Measurements from ENCODE around the gene NID1. TPM values are rescaled to one million over a fixed set of nuclear protein-coding genes. Genes with fewer than 3 reads are reported as not detected.

The NID1 gene
- total and polyA plus RNA-seq, 2 donors (not counting 3 experiments of a cell fraction or from before 2014, with no cell fraction given): 87.0 to 109 TPM

DNA sequence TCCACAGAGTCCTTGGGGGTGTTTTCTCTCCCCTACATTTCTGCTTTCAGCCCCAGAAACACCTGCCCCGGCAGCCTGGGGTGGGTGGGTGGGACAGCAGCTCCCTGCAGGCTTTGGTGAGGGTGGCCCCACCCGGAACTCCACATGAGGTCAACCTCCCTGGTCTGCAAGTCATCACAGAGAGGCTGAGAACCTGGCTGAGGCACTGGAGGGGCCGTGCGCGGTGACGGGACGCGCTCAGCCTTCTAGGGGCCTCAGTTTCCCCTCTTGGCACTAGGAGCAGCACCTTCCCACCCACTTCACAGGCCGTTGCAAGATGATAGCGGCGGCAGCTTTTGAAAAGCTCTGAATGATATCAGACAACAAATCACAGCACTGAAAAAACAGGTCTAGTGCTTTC lies 37.7 kb upstream of the NID1 start:
- Histone ChIP-seq H3K4me2 (ENCODE audit: insufficient read depth, low read length) (no peak overlapping the region), H2AFZ (ENCODE audit: low read depth, low read length) (no peak overlapping the region), H3K4me1 (ENCODE audit: control insufficient read depth, extremely low read depth, insufficient read depth, low read length) (no peaks in the 10 kb centered on the region), H3K27me3 (ENCODE audit: control insufficient read depth in 2 of 2, insufficient read depth in 2 of 2, low read length in 2 of 2) (no peaks in the 10 kb centered on the region), H3K4me3 (replicated peaks in 1 of 3; ENCODE audit: insufficient read depth in 1 of 3, low read depth in 1 of 3, low read length in 3 of 3) (no peak overlapping the region), H4K20me1 (replicated peaks; ENCODE audit: control insufficient read depth, extremely low read depth, insufficient read depth, low read length) (no peaks in the 10 kb centered on the region), H3K36me3 (ENCODE audit: control insufficient read depth in 2 of 2, extremely low read depth in 1 of 2, insufficient read depth in 2 of 2, low read length in 2 of 2) (no peaks in the 10 kb centered on the region), H3K9ac (replicated peaks; ENCODE audit: extremely low read depth, insufficient read depth, low read length) (no peak overlapping the region), H3K9me1 (replicated peaks; ENCODE audit: control insufficient read depth, extremely low read depth, insufficient read depth, low read length) (no peaks in the 10 kb centered on the region), H3K27ac (ENCODE audit: insufficient read depth, low read depth, low read length) (no peak overlapping the region), H3K9me3 (replicated peaks; ENCODE audit: control insufficient read depth, insufficient read depth, low read length) (no peaks in the 10 kb centered on the region), H3K79me2 (ENCODE audit: control insufficient read depth, insufficient read depth, low read length) (no peaks in the 10 kb centered on the region)
- TF ChIP-seq POLR2AphosphoS5 (IDR thresholded peaks at IDR 0.05; ENCODE audit: insufficient read depth, low read depth, low read length): no peak
- no peak for TF ChIP-seq JUN (IDR thresholded peaks at IDR 0.05; ENCODE audit: borderline replicate concordance, insufficient read depth, insufficient read length, low read depth)
- TF ChIP-seq POLR2A (IDR thresholded peaks at IDR 0.05; ENCODE audit: low read depth, low read length): no peak
- TF ChIP-seq, protein P1, sequence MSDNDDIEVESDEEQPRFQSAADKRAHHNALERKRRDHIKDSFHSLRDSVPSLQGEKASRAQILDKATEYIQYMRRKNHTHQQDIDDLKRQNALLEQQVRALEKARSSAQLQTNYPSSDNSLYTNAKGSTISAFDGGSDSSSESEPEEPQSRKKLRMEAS (IDR thresholded peaks at IDR 0.05; ENCODE audit: insufficient read depth, insufficient read length): no peak
- no peak for TF ChIP-seq FOS (IDR thresholded peaks at IDR 0.05; ENCODE audit: borderline replicate concordance, insufficient read depth, low read length)
- no peak for TF ChIP-seq EZH2 (IDR thresholded peaks at IDR 0.05; ENCODE audit: borderline replicate concordance, low read depth, low read length, severe bottlenecking)
- TF ChIP-seq, protein P2, sequence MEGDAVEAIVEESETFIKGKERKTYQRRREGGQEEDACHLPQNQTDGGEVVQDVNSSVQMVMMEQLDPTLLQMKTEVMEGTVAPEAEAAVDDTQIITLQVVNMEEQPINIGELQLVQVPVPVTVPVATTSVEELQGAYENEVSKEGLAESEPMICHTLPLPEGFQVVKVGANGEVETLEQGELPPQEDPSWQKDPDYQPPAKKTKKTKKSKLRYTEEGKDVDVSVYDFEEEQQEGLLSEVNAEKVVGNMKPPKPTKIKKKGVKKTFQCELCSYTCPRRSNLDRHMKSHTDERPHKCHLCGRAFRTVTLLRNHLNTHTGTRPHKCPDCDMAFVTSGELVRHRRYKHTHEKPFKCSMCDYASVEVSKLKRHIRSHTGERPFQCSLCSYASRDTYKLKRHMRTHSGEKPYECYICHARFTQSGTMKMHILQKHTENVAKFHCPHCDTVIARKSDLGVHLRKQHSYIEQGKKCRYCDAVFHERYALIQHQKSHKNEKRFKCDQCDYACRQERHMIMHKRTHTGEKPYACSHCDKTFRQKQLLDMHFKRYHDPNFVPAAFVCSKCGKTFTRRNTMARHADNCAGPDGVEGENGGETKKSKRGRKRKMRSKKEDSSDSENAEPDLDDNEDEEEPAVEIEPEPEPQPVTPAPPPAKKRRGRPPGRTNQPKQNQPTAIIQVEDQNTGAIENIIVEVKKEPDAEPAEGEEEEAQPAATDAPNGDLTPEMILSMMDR (IDR thresholded peaks at IDR 0.05; ENCODE audit: extremely low read depth in 1 of 2, insufficient read depth in 1 of 2, low read depth in 1 of 2, low read length in 2 of 2): no peak
- TF ChIP-seq GATA2 (IDR thresholded peaks at IDR 0.05; ENCODE audit: insufficient read depth, insufficient read length, low read depth, low read length): no peak
- no peak for TF ChIP-seq MYC (IDR thresholded peaks at IDR 0.05; ENCODE audit: low read depth, low read length)
- BruUV-seq (replicated peaks): no TSS peak
- ChIA-PET CTCF (interaction anchor here (1.0 kb wide), 1 partner anchor 657 kb away, joined by 3 read pairs; no protein-coding TSS in a partner anchor), POLR2A (no interaction called here)
- DNase-seq (ENCODE audit: low read depth, low spot score) (no peak), FAIRE-seq (no peak)
- dilution Hi-C loops (cut with MboI; ENCODE audit: extremely low pct_ligation_motif_present, low sequenced_read_pairs): no loop called here
- intact Hi-C loops (cut with micrococcal nuclease): loop anchor here (1.0 to 5.0 kb wide), 4 partner anchors 388 to 765 kb away; no protein-coding TSS in a partner anchor

All from endothelial cell of umbilical vein (primary cell).